ENCODE results near the gene HBEGF. TPM values are rescaled to one million over a fixed set of nuclear protein-coding genes. Genes with fewer than 3 reads are reported as not detected.

Gene HBEGF
- polyA plus RNA-seq, 1 donor = 4.7 TPM

- peaks cover 3% of the 10 kb centered on the region for H3K27me3 ChIP-seq (ENCODE audit: control insufficient read depth, insufficient read depth, low read length)
- WGBS (ENCODE audit: insufficient coverage, low lambda C conversion rate) = no CpG with 5 or more reads among the region's 2 CpGs
- no peak for DNase-seq
- peaks cover 6% of the 10 kb centered on the region for H3K4me1 ChIP-seq (ENCODE audit: control insufficient read depth, insufficient read depth, low read length)
- no peak overlapping the region for H3K27ac ChIP-seq (ENCODE audit: low read length)
- no peak overlapping the region for H3K4me3 ChIP-seq (ENCODE audit: low read length)
- no peaks in the 10 kb centered on the region for H3K9me3 ChIP-seq (ENCODE audit: control insufficient read depth, low read depth, low read length)
- H3K36me3 ChIP-seq (ENCODE audit: control insufficient read depth, insufficient read depth, low read length) = no peaks in the 10 kb centered on the region
These were observed 15.5 kb upstream of the HBEGF start for GRCh38 chr5:140361901-140362300.

GRCh38 chr5:140360681-140361479 lies 14.5 kb upstream of the HBEGF start:
- no CpG with 5 or more reads among the region's 7 CpGs for WGBS (ENCODE audit: insufficient coverage, low lambda C conversion rate)
- no peak overlapping the region for H3K4me3 ChIP-seq (ENCODE audit: low read length)
- no peaks in the 10 kb centered on the region for H3K9me3 ChIP-seq (ENCODE audit: control insufficient read depth, low read depth, low read length)
- no peak for DNase-seq
- H3K36me3 ChIP-seq (ENCODE audit: control insufficient read depth, insufficient read depth, low read length) = no peaks in the 10 kb centered on the region
- peaks cover 3% of the 10 kb centered on the region for H3K27me3 ChIP-seq (ENCODE audit: control insufficient read depth, insufficient read depth, low read length)
- peaks cover 6% of the 10 kb centered on the region for H3K4me1 ChIP-seq (ENCODE audit: control insufficient read depth, insufficient read depth, low read length)
- no peak overlapping the region for H3K27ac ChIP-seq (ENCODE audit: low read length)

- H3K4me1 ChIP-seq (ENCODE audit: control insufficient read depth, insufficient read depth, low read length) = peaks cover 6% of the 10 kb centered on the region
- H3K27me3 ChIP-seq (ENCODE audit: control insufficient read depth, insufficient read depth, low read length) = peaks cover 3% of the 10 kb centered on the region
- H3K4me3 ChIP-seq (ENCODE audit: low read length) = no peak within 1 kb of the TSS
- WGBS (ENCODE audit: insufficient coverage, low lambda C conversion rate) = no CpG with 5 or more reads among the region's 2 CpGs
- no peaks in the 10 kb centered on the region for H3K36me3 ChIP-seq (ENCODE audit: control insufficient read depth, insufficient read depth, low read length)
- no peaks in the 10 kb centered on the region for H3K9me3 ChIP-seq (ENCODE audit: control insufficient read depth, low read depth, low read length)
- no peak for DNase-seq
- no peak within 1 kb of the TSS for H3K27ac ChIP-seq (ENCODE audit: low read length)
These were observed 13.7 kb upstream of the HBEGF start, which contains the start of gene SLC4A9 for GRCh38 chr5:140360101-140360500. Gene SLC4A9, plus strand, starts transcription at chr5:140360194. Its CDS starts 43 bp downstream, at chr5:140360237.

GRCh38 chr5:140358738-140359310 lies 12.4 kb upstream of the HBEGF start:
- Histone ChIP-seq H3K4me1 (ENCODE audit: control insufficient read depth, insufficient read depth, low read length) (peaks cover 10% of the 10 kb centered on the region), H3K4me3 (ENCODE audit: low read length) (no peak overlapping the region), H3K36me3 (ENCODE audit: control insufficient read depth, insufficient read depth, low read length) (no peaks in the 10 kb centered on the region), H3K27ac (ENCODE audit: low read length) (no peak overlapping the region), H3K9me3 (ENCODE audit: control insufficient read depth, low read depth, low read length) (no peaks in the 10 kb centered on the region), H3K27me3 (ENCODE audit: control insufficient read depth, insufficient read depth, low read length) (peaks cover under 1% of the 10 kb centered on the region)
- peak in 1 of 2 donors; percentile 41 for DNase-seq
- WGBS (ENCODE audit: insufficient coverage, low lambda C conversion rate) = no CpG with 5 or more reads among the region's 4 CpGs

DNA sequence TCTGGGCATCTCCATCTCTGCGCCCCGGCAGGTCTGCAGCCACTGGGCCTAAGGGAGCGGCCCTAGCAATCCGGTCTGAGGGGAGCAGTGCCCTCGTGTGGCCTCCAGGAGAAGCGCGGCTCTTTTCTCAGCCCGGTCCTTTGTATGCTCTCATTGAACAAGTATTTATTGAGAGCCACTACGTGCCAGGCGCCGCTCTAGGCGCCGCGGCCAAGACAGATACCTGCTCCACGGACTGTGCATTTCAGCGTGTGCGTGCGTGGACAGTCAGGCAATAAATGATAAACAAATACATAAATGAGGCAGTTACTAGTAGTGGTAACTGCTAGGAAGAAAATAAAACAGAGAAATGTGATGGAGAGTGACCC lies 11.3 kb upstream of the HBEGF start:
- H3K4me3 ChIP-seq (ENCODE audit: low read length) = no peak overlapping the region

GRCh38 chr5:140356853-140357725 lies 10.7 kb upstream of the HBEGF start:
- no peak overlapping the region for H3K4me3 ChIP-seq (ENCODE audit: low read length)
- no peaks in the 10 kb centered on the region for H3K9me3 ChIP-seq (ENCODE audit: control insufficient read depth, low read depth, low read length)
- DNase-seq = peak in 1 of 2 donors; percentile 37
- H3K27me3 ChIP-seq (ENCODE audit: control insufficient read depth, insufficient read depth, low read length) = no peaks in the 10 kb centered on the region
- H3K27ac ChIP-seq (ENCODE audit: low read length) = no peak overlapping the region
- H3K36me3 ChIP-seq (ENCODE audit: control insufficient read depth, insufficient read depth, low read length) = no peaks in the 10 kb centered on the region
- H3K4me1 ChIP-seq (ENCODE audit: control insufficient read depth, insufficient read depth, low read length) = peaks cover 7% of the 10 kb centered on the region
- no CpG with 5 or more reads among the region's 10 CpGs for WGBS (ENCODE audit: insufficient coverage, low lambda C conversion rate)

More for the DNA sequence above, 11.3 kb upstream of the HBEGF start:
- Histone ChIP-seq H3K9me3 (ENCODE audit: control insufficient read depth, low read depth, low read length) (no peaks in the 10 kb centered on the region), H3K4me1 (ENCODE audit: control insufficient read depth, insufficient read depth, low read length) (peaks cover 7% of the 10 kb centered on the region), H3K27ac (ENCODE audit: low read length) (peak overlapping the region; percentile 62), H3K27me3 (ENCODE audit: control insufficient read depth, insufficient read depth, low read length) (no peaks in the 10 kb centered on the region), H3K36me3 (ENCODE audit: control insufficient read depth, insufficient read depth, low read length) (no peaks in the 10 kb centered on the region)
- no CpG with 5 or more reads among the region's 18 CpGs for WGBS (ENCODE audit: insufficient coverage, low lambda C conversion rate)
- peak; percentile 89 to 92 for DNase-seq

- no peaks in the 10 kb centered on the region for H3K27me3 ChIP-seq (ENCODE audit: control insufficient read depth, insufficient read depth, low read length)
- WGBS (ENCODE audit: insufficient coverage, low lambda C conversion rate) = 40% methylated on average over 1 of the region's 7 CpGs
- no peak for DNase-seq
- no peaks in the 10 kb centered on the region for H3K9me3 ChIP-seq (ENCODE audit: control insufficient read depth, low read depth, low read length)
- H3K4me1 ChIP-seq (ENCODE audit: control insufficient read depth, insufficient read depth, low read length) = peaks cover 7% of the 10 kb centered on the region
- H3K4me3 ChIP-seq (ENCODE audit: low read length) = no peak overlapping the region
- no peak overlapping the region for H3K27ac ChIP-seq (ENCODE audit: low read length)
- H3K36me3 ChIP-seq (ENCODE audit: control insufficient read depth, insufficient read depth, low read length) = no peaks in the 10 kb centered on the region
These were observed 9.1 kb upstream of the HBEGF start for GRCh38 chr5:140355546-140355945.

DNA sequence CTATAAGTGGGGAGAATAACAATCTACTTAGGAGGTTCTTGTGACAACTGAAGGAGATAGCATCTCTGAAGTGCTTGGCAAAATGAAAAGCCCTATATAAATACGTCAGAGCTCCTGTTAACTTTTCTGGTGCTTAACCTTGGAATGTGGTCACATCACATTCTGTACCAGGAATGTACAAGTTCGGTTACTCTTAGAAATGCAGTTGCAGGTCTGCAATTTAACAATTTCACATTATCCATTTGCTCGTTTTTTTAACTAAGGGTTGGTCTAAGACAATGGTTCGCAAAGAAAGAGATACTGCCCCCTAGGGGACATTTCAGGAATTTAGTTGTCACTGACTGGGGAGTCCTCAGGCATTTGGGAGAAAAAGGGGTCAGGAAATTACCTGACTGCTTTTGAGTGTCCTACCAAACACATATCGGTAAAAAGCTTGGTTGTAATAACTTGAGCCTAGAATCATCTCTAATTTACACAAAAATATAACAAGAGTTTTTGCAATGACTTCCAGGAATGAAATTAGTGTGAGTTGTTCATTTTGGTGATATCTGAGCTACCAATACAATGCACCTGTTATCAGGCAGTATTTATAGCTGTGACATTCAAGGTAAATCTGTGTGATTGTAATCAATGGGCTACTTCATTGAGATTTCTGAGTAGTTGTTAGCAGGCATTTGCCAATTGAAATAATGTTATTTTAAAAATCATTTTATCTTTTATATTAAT lies 5.4 kb upstream of the HBEGF start:
- Histone ChIP-seq H3K4me1 (ENCODE audit: control insufficient read depth, insufficient read depth, low read length) (peaks cover 18% of the 10 kb centered on the region), H3K4me3 (ENCODE audit: low read length) (no peak overlapping the region), H3K27ac (ENCODE audit: low read length) (no peak overlapping the region), H3K9me3 (ENCODE audit: control insufficient read depth, low read depth, low read length) (no peaks in the 10 kb centered on the region), H3K27me3 (ENCODE audit: control insufficient read depth, insufficient read depth, low read length) (no peaks in the 10 kb centered on the region), H3K36me3 (ENCODE audit: control insufficient read depth, insufficient read depth, low read length) (no peaks in the 10 kb centered on the region)
- WGBS (ENCODE audit: insufficient coverage, low lambda C conversion rate) = 20% methylated on average over 1 of the region's 5 CpGs
- peak; percentile 55 to 58 for DNase-seq

DNA sequence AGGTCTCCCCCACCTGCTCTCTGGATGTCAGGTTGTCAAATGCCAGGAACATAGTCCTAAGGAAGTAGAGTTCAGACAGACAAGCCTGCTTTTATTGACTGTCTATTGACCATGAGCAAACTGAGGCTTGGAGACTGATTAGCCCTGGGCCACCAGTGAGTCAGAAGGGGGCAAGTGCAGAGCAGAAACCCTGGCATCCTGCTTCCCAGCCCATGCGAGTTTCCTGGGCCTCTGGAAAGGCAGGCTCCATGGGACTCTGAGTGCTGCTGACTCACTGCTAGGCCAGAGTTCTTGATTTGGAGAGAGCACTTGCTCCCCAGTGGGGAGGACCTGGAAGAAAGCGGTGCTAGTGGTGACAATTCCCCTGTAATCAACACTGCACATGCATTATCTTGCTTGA lies 2.8 kb upstream of the HBEGF start:
- Histone ChIP-seq H3K9me3 (ENCODE audit: control insufficient read depth, low read depth, low read length) (no peaks in the 10 kb centered on the region), H3K4me1 (ENCODE audit: control insufficient read depth, insufficient read depth, low read length) (peaks cover 36% of the 10 kb centered on the region), H3K27me3 (ENCODE audit: control insufficient read depth, insufficient read depth, low read length) (peaks cover 4% of the 10 kb centered on the region), H3K4me3 (ENCODE audit: low read length) (no peak overlapping the region), H3K27ac (ENCODE audit: low read length) (no peak overlapping the region), H3K36me3 (ENCODE audit: control insufficient read depth, insufficient read depth, low read length) (no peaks in the 10 kb centered on the region)
- DNase-seq = no peak
- WGBS (ENCODE audit: insufficient coverage, low lambda C conversion rate) = no CpG with 5 or more reads among the region's 2 CpGs

DNA sequence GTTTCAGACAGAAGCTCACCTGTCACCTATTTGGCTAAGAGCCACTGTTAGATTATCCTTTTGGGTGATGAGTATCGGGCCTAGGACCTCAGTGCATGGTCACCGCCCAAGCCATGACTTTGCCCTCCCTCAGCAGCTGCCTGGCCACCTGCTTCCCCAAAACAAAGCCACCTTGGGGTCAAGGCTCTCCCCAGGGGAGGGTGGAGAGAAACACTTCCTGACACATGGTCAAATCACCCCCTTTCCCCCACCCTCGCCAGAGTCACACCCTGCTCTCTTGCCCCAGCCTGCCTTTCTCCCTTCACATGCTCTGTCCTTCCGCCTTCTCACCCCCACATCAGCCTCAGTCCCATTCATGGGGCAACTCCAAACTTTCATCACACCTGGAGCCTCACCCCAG lies 1.7 kb upstream of the HBEGF start:
- peaks cover 4% of the 10 kb centered on the region for H3K27me3 ChIP-seq (ENCODE audit: control insufficient read depth, insufficient read depth, low read length)
- H3K4me1 ChIP-seq (ENCODE audit: control insufficient read depth, insufficient read depth, low read length) = peaks cover 33% of the 10 kb centered on the region
- H3K36me3 ChIP-seq (ENCODE audit: control insufficient read depth, insufficient read depth, low read length) = no peaks in the 10 kb centered on the region
- H3K27ac ChIP-seq (ENCODE audit: low read length) = no peak overlapping the region
- no CpG with 5 or more reads among the region's 4 CpGs for WGBS (ENCODE audit: insufficient coverage, low lambda C conversion rate)
- peak in 1 of 2 donors; percentile 45 for DNase-seq
- H3K9me3 ChIP-seq (ENCODE audit: control insufficient read depth, low read depth, low read length) = no peaks in the 10 kb centered on the region
- H3K4me3 ChIP-seq (ENCODE audit: low read length) = no peak overlapping the region

Data from large intestine (tissue), 3 donors.